Activated CD4-positive, alpha-beta memory T cell treated with anti-CD3 and anti-CD28 coated beads, Interleukin-2, amount 10 ng/mL, durations not matched to agents 7 days and 5 days (primary cell): ENCODE measurements around the gene KRT13. TPM values are rescaled to one million over a fixed set of nuclear protein-coding genes. Genes with fewer than 3 reads are reported as not detected.

Experiments
- CTCF ChIA-PET: fragments of 350-600 bp; sonication (Branson Sonifier 250); formaldehyde crosslinking; loops from one replicate; lab custom pipeline; 2021; ENCODE audit warnings: antibody characterized with exemption, inconsistent platforms; lab: Charles Lee
- POLR2A ChIA-PET: fragments of 350-600 bp; sonication (Branson Sonifier 250); formaldehyde crosslinking; loops from one replicate; lab custom pipeline; 2021; ENCODE audit warnings: antibody characterized with exemption; lab: Charles Lee
- DNase-seq: peaks from one replicate; pipeline ENCODE4 v3.0.0-alpha.2; 2020
- H3K27ac Mint-ChIP-seq: one replicate; pipeline ENCODE4 v1.8.0; 2021; ENCODE audit warnings: mild to moderate bottlenecking, mixed read lengths
- H3K27me3 Mint-ChIP-seq: one replicate; pipeline ENCODE4 v1.8.0; 2021; ENCODE audit warnings: mixed read lengths
- H3K36me3 Mint-ChIP-seq: one replicate; pipeline ENCODE4 v1.8.0; 2021; ENCODE audit warnings: low read depth, mixed read lengths
- H3K4me1 Mint-ChIP-seq: one replicate; pipeline ENCODE4 v1.8.0; 2021; ENCODE audit warnings: mixed read lengths
- H3K4me3 Mint-ChIP-seq: one replicate; pipeline ENCODE4 v1.8.0; 2021; ENCODE audit warnings: mild to moderate bottlenecking, mixed read lengths
- H3K9me3 Mint-ChIP-seq: one replicate; pipeline ENCODE4 v1.8.0; 2021; ENCODE audit warnings: mixed read lengths
- total RNA-seq, 2 experiments: library from RNA; stranded (reverse); gene quantifications; one replicate each; pipeline ENCODE4 v1.2.3, GENCODE V29; 2021

The KRT13 gene
- total RNA-seq, 2 experiments from 2014 or later, result not detected

DNA sequence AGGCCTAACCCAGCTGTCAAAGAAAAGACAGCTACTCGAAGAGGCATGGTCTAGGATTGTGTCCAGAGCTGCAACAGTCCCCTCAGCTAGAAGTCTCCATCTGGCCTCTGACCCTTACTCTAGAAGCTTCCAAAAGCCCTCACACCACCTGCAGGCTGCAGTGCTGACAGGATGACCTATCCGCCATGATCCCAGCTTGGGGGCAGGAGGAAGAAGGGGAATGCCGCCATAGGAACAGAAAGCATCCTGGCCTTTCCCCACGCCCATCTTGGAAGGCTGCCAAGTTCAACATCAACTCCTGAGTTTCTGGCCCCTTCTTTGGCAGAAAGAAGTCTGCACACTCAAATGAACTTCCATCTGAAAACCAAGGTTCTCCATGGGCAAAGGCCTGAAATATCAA, 12.6 kb downstream of the KRT13 start:
- no peak overlapping the region for H3K27ac Mint-ChIP-seq
- no peak overlapping the region for H3K4me3 Mint-ChIP-seq
- no peaks in the 10 kb centered on the region for H3K27me3 Mint-ChIP-seq
- H3K36me3 Mint-ChIP-seq, result no peaks in the 10 kb centered on the region
- ChIA-PET CTCF (interaction anchor here (2.6 kb wide), 1 partner anchor 56 kb away, joined by 8 read pairs; no protein-coding TSS in a partner anchor), POLR2A (no interaction called here)
- DNase-seq, result no peak
- no peaks in the 10 kb centered on the region for H3K9me3 Mint-ChIP-seq
- H3K4me1 Mint-ChIP-seq, result peaks cover 10% of the 10 kb centered on the region

DNA sequence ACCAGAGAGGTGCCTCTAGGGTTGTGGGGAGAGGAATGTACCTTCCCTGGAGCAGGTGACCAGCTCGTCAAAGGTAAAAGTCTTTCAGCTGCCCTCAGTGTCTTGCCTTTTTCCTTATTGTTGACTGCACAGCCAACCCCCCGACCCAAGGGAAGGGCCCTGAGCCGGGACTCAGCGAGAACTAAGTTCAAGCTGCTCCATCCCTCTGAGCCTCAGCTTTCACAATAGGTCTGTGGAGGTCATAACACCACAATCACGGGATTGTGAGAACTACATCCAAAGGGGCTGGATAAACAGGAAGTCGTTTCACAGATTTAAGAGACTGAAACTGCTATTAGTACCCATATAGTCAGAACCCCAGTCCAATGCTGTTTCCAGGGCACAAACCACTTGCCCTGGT, 13.1 kb downstream of the KRT13 start:
- Mint-ChIP-seq H3K27ac (no peak overlapping the region), H3K4me1 (peaks cover 10% of the 10 kb centered on the region), H3K36me3 (no peaks in the 10 kb centered on the region), H3K9me3 (no peaks in the 10 kb centered on the region), H3K4me3 (no peak overlapping the region), H3K27me3 (no peaks in the 10 kb centered on the region)
- no peak for DNase-seq
- ChIA-PET CTCF (interaction anchor here (2.6 kb wide), 1 partner anchor 57 kb away, joined by 8 read pairs; no protein-coding TSS in a partner anchor), POLR2A (no interaction called here)

DNA sequence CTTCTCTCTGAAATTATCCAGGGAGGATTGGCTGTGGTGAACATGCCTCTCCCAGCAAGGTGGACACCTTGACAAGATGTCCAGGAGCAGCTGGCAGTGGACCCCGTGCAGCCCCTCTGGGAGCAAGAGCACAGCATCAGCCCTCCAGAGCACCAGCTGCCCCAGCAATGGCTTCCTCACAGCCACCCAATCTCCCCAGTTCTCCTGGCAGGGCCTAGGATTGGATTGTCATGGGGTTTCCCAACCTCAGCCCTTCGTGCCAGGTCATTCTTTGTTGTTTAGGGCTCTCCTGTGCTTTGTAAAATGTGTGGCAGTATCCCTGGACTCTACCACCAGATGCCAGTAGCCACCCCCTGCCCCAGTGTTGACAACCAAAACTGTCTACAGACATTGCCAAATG, 13.9 kb downstream of the KRT13 start:
- POLR2A ChIA-PET, result no interaction called here
- no peak overlapping the region for H3K4me3 Mint-ChIP-seq
- H3K4me1 Mint-ChIP-seq, result peaks cover 2% of the 10 kb centered on the region
- H3K9me3 Mint-ChIP-seq, result no peaks in the 10 kb centered on the region
- no peaks in the 10 kb centered on the region for H3K36me3 Mint-ChIP-seq
- DNase-seq, result no peak
- no peaks in the 10 kb centered on the region for H3K27me3 Mint-ChIP-seq
- CTCF ChIA-PET, result interaction anchor here (2.6 kb wide), 1 partner anchor 58 kb away, joined by 8 read pairs; no protein-coding TSS in a partner anchor
- H3K27ac Mint-ChIP-seq, result no peak overlapping the region

DNA sequence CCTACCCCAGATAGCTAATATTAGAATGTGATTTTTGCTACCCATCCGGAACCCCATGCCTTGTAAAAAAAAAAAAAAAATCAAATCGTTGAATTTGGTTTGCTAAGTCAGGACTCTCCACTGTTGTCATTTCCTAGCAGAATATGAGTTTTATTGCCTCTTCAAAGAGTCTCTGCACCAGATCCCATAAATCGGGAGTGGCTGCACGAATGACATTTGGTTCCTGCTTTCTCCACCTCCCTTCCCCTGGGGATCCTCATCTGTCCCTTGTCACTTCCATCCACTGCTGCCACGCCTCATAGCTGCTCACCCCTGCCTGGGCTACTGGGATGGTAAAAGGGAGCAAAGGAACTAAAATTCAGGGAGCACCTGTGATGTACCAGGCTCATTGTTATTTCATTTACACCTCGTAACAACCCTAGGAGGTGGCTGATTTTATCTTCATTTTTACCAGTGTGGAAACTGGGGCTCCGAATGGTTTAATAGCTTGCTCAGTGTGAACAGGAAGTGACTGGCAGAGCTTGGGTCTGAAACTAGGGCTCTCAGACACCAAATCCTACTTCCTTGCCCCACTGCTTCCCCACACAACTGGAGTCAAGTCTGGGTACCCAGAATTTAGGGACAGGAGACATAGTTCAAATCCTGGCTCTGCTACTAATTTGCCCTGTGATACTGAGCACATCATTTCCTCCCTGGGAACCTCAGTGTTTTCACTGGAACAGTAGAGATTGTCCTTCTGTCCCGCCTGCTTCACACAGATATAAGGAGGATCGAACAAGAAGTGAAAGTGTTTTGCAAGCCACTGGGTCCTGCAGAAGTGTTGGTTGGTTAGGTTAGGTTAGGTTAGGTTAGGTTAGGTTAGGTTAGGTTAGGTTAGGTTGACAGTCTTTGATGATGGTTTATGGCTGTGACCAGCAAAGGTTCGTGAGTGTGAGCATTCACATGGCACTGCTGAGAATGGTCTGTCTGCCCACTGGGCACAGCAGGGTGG, 15.1 kb downstream of the KRT13 start:
- H3K27me3 Mint-ChIP-seq, result no peaks in the 10 kb centered on the region
- H3K4me3 Mint-ChIP-seq, result no peak overlapping the region
- H3K9me3 Mint-ChIP-seq, result no peaks in the 10 kb centered on the region
- no peak overlapping the region for H3K27ac Mint-ChIP-seq
- no peaks in the 10 kb centered on the region for H3K36me3 Mint-ChIP-seq
- DNase-seq, result no peak
- peaks cover 2% of the 10 kb centered on the region for H3K4me1 Mint-ChIP-seq
- ChIA-PET POLR2A (no interaction called here), CTCF (interaction anchor here (0.9 to 2.6 kb wide), 3 partner anchors 13 to 159 kb away, joined by 3 to 8 read pairs (median 3); no protein-coding TSS in a partner anchor)

DNA sequence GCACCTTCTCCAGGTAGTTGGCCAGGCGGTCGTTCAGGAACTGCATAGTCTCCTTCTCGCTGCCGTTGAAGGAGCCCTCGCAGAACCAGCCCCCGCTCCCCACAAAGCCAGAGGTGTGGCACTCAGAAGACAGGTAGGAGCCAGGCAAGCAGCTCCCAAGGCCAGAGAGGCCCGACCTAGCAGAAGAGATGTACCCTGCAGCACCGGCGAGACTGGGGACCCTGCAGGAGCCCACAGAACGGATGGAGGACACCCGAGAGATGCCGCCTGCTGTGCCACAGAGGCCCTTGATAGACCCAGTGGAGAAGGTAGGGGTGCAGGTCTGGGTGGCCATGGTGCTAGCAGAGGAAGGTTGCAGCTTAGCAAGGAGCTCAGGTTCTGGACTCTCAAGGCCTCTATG, 15.9 kb downstream of the KRT13 start, which contains the start of gene KRT36:
TSS of gene KRT36 (minus strand) at position 380 of the 400 bp plus-strand sequence. CDS start at position 334, 46 bp downstream.
- no peak for DNase-seq
- H3K4me3 Mint-ChIP-seq, result no peak within 1 kb of the TSS
- H3K36me3 Mint-ChIP-seq, result no peaks in the 10 kb centered on the region
- H3K4me1 Mint-ChIP-seq, result peaks cover 2% of the 10 kb centered on the region
- POLR2A ChIA-PET, result no interaction called here
- no peak within 1 kb of the TSS for H3K27ac Mint-ChIP-seq
- CTCF ChIA-PET, result interaction anchor here (1.8 kb wide), 1 partner anchor 159 kb away, joined by 3 read pairs; no protein-coding TSS in a partner anchor
- H3K27me3 Mint-ChIP-seq, result no peaks in the 10 kb centered on the region
- H3K9me3 Mint-ChIP-seq, result no peaks in the 10 kb centered on the region

DNA sequence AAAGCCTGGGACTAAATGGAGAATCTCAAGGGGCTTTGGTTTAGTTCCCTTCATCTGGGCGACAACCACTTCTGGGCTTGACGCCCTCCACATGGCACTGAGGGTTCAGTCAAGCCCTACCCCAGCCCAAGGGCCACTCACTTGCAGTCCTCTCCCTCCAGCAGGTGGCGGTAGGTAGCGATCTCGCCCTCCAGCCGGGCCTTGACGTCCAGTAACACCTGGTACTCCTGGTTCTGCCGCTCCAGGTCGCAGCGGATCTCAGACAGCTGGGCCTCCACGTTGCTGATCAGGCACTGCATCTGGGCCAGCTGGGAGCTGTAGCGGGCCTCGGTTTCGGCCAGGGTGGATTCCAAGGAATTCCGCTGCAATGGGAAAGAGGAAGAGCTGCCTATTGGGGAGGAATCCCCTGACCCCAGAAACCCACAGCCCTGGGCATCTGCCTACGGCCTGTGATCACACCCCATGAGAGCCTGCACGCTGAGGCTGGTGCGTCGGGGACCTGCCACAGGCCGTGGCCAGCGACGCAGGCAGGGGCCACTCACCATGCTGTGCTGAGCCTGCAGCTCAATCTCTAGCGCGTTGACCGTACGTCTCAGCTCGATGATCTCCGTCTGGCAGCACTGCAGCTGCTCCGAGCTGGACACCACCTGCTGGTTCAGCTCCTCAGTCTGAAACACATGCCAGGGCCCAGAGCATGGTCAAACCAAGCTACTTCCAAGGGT, 18.4 kb downstream of the KRT13 start:
- ChIA-PET CTCF (interaction anchor here (1.6 to 2.1 kb wide), 4 partner anchors 9 to 179 kb away, joined by 4 to 6 read pairs (median 4); no protein-coding TSS in a partner anchor), POLR2A (no interaction called here)
- Mint-ChIP-seq H3K27ac (no peak overlapping the region), H3K9me3 (no peaks in the 10 kb centered on the region), H3K36me3 (no peaks in the 10 kb centered on the region), H3K4me3 (no peak overlapping the region), H3K4me1 (peaks cover 2% of the 10 kb centered on the region), H3K27me3 (peaks cover 4% of the 10 kb centered on the region)
- peak; percentile 42 for DNase-seq

DNA sequence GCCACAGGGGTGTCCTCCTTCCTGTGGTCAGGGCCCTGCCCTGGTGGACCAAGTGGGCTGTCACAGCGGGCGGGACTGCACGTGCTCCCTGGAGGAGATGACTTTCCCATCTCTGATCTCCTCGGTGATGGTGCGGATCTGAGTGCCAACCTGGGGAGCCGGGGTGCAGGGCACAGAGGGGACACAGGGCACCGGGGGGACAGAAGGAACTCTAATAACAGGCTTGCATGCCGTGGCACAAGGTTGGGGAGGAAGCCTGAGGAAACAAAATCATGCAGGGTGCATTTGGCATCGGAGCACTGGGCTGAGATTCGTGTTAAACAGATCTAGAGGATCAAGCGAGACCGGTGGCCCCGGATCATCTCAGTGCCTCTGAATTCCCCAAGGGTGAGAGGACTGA, 19.1 kb downstream of the KRT13 start:
- no peak for DNase-seq
- no peak overlapping the region for H3K4me3 Mint-ChIP-seq
- ChIA-PET CTCF (interaction anchor here (1.6 to 2.1 kb wide), 3 partner anchors 9 to 180 kb away, joined by 4 to 6 read pairs (median 5); no protein-coding TSS in a partner anchor), POLR2A (no interaction called here)
- H3K27me3 Mint-ChIP-seq, result peaks cover 4% of the 10 kb centered on the region
- peaks cover 2% of the 10 kb centered on the region for H3K4me1 Mint-ChIP-seq
- H3K36me3 Mint-ChIP-seq, result no peaks in the 10 kb centered on the region
- no peaks in the 10 kb centered on the region for H3K9me3 Mint-ChIP-seq
- no peak overlapping the region for H3K27ac Mint-ChIP-seq

DNA sequence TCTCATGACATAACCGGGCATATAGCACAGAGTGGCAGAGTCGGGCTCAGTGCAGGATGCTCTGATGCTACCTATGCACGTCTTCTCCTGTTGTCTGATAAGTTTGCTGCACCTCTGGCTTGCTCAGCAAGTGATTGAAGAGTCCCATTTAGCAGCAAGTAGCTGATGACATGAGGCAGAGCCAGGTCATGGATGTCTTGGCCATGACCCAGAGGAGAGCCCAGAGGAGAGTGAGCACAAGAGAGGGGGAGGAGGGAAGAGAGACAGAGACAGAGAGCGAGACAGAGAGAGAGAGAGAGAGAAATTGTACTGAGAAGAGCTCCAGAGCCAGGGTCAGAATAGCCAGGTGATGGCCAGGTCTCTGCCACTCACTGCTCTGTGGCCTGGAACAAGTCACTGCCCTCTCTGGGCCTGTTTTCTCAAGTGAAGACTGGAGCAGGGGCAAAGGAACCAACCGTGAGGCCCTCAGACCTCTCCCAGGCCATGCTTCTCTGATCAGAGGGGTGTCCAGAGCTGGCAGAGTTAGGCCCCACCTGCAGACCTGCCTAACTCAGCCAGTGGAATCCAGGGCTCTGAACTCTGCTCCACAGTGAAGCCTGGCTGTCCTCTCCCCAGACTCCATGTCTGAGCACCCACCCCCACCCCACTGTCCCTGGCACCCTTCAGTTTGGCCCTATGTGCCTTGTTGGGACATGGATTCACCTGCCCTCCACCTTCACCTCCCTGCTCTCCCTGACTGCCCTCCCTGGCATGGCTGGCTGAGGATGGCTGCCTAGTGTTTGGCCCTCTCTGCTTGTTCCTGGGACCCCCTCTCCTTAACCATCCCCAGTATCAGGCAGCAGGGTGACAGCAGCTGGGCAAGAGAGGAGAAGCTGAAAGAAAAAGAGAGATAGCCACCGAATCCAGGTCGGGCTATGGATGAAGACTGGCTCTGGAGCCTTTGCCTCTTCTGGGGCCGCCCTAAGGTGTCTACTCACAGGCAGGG, 20.2 kb downstream of the KRT13 start:
- ChIA-PET POLR2A (no interaction called here), CTCF (interaction anchor here (1.7 kb wide), 1 partner anchor 10 kb away, joined by 4 read pairs; no protein-coding TSS in a partner anchor)
- no peaks in the 10 kb centered on the region for H3K36me3 Mint-ChIP-seq

DNA sequence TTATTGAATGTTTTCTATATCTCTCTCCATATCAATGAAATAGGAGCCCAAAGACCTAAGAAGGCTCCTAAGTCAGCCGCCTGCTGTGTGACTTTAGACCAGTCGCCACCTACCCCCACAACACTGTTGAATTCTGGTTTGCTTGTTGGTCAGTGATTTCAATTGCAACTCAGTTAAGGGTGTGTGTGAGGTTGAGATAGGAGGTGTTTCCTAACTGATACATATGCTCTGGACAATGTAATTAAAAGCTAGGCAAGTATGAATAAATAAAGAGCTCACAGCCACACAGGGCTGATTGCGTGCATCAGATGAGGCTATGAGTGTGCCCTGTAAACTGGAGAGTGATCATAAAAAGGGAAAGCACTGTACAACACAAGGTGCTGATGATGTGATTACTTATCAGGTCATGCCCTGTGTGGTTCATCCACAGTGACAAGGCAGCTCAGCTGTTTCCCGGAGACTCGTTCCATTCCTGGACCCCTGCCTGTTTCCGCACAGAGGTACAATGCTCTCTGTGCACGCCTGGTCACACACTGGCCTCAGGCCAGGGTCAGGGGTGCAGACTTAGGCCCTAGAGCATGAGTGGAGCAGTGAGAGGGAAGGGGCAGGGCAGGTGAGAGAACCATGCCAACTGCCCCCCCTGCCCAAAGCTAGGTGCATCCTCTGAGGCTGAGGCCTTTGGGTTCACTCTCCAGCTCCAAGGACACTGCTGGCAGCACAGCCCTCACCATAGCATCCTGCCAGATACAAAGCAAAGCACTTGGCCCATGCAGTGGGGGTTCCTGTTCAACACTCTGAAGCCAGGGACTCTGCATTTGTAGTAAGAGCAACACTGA, 21.2 kb downstream of the KRT13 start:
- Mint-ChIP-seq H3K27ac (no peak overlapping the region), H3K36me3 (no peaks in the 10 kb centered on the region), H3K4me1 (no peaks in the 10 kb centered on the region), H3K4me3 (no peak overlapping the region), H3K27me3 (peaks cover 4% of the 10 kb centered on the region), H3K9me3 (no peaks in the 10 kb centered on the region)
- no peak for DNase-seq
- CTCF ChIA-PET, result interaction anchor here (1.0 kb wide), 1 partner anchor 65 kb away, joined by 4 read pairs; no protein-coding TSS in a partner anchor
- POLR2A ChIA-PET, result no interaction called here

More for the DNA sequence above, 20.2 kb downstream of the KRT13 start:
- Mint-ChIP-seq H3K27me3 (peaks cover 4% of the 10 kb centered on the region), H3K4me1 (peaks cover 2% of the 10 kb centered on the region), H3K9me3 (no peaks in the 10 kb centered on the region), H3K4me3 (no peak overlapping the region), H3K27ac (no peak overlapping the region)
- DNase-seq, result no peak

DNA sequence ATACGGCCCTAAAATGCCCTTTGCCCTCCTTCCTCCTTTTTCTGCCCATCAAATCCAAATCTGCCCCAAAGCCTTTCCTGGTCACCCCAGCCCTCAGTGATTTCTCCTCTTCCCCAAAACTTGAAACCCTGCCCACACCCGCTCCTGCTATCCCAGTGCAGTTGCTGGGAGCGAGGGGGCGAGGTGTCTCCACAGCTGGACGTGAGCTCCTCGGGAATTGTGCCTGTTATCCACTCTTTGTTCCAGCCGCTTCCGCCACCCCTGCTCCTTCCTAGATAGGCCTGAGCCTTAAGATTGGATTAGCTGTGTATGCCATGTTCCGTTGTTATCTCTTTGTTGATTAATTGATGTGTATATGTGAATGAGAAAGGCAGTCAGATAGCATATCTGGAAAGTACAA, 21.9 kb downstream of the KRT13 start:
- no peaks in the 10 kb centered on the region for H3K36me3 Mint-ChIP-seq
- ChIA-PET POLR2A (no interaction called here), CTCF (interaction anchor here (1.0 to 1.5 kb wide), 2 partner anchors 14 to 65 kb away, joined by 3 to 4 read pairs; no protein-coding TSS in a partner anchor)
- H3K27me3 Mint-ChIP-seq, result peaks cover 4% of the 10 kb centered on the region
- H3K27ac Mint-ChIP-seq, result no peak overlapping the region
- DNase-seq, result no peak
- H3K4me3 Mint-ChIP-seq, result no peak overlapping the region
- H3K9me3 Mint-ChIP-seq, result no peaks in the 10 kb centered on the region
- H3K4me1 Mint-ChIP-seq, result no peaks in the 10 kb centered on the region

DNA sequence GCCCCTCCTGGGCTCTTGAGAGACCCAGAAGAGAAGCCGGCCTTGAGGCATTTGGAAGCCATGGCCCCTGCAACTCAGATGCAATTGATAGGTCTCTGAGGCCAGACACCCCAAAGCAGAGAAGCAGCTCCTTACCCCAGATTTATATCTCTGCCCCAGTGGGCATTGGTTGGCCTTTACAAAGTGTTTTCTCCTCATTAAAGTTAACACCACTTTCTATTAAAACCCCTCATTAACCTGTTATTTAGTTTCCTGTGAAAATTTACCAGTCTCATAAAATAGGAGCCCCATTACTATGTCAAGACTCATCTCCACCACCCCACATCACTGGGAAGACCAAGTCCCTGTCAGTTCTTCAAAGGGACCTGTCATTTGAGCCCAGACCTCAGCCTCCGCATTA, 24.4 kb downstream of the KRT13 start, which contains the start of gene KRT35:
TSS of gene KRT35 (minus strand) at position 116 of the 400 bp plus-strand sequence. CDS start at position 62, 54 bp downstream.
- Mint-ChIP-seq H3K27ac (no peak within 1 kb of the TSS), H3K36me3 (no peaks in the 10 kb centered on the region), H3K4me1 (no peaks in the 10 kb centered on the region), H3K9me3 (no peaks in the 10 kb centered on the region), H3K4me3 (no peak within 1 kb of the TSS), H3K27me3 (peaks cover 4% of the 10 kb centered on the region)
- DNase-seq, result no peak
- ChIA-PET CTCF (interaction anchor here (0.6 kb wide), 1 partner anchor 213 kb away, joined by 3 read pairs; no protein-coding TSS in a partner anchor), POLR2A (no interaction called here)
